NCI-H2227 (cell line): Measurements from ENCODE around the gene NUDT17.
A peak's percentile ranks its signal among the peaks of the same experiment; 100 is the strongest.
"Not testable (repeated sequence)": the region's sequence is repeated elsewhere in the genome, so short reads cannot be mapped to it uniquely, and the experiment has no call there.

Experiments used
- DNase-seq: peaks from one replicate; lab custom pipeline; 2025; ENCODE audit not compliant: unreplicated experiment; lab: John Stamatoyannopoulos, UW

The NUDT17 gene, protein sequence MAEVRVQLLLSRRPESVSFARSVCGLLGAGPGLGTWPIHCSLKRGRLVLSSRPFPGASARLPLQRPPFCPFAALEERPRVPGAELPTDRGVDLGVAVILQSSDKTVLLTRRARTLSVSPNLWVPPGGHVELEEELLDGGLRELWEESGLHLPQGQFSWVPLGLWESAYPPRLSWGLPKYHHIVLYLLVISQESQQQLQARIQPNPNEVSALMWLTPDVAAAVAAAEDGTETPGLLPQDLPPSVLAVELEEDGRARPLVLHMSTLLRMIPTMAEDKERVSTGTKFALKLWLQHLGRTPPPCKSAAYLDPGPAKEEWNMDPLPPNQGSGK

DNA sequence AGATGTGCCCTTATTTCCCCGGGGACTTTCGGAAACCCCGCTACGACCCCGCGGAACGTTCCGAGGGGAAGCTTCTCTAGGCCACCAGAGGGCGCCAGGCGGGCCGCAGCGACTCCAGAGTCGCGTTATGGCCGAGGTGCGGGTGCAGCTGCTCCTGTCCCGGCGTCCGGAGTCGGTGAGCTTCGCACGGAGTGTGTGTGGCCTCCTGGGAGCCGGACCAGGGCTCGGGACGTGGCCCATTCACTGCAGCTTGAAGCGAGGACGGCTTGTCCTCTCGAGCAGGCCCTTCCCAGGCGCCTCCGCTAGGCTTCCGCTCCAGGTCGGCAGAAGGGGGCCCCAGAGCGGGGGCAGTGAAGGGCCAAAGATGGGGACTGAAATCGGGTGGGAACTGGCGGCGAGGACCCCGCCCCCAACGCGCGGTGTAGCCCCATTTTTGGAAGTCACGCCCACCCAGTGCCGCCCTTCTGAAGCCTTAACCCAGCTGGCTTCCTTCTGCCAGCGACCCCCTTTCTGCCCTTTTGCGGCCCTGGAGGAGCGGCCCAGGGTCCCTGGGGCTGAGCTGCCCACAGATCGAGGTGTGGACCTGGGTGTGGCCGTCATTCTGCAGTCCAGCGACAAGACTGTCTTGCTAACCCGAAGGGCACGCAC, at the start of gene NUDT17:
NUDT17 (plus strand) TSS at position 117 of the 648 bp plus-strand sequence; CDS start at position 128, 11 bp downstream.
- peak; percentile 88 for DNase-seq

GRCh38 chr1:145796753-145797152, 48.7 kb upstream of the NUDT17 start:
- DNase-seq, result no peak

GRCh38 chr1:145799806-145800205, 45.6 kb upstream of the NUDT17 start:
- no peak for DNase-seq

GRCh38 chr1:145804235-145805045, 41.0 kb upstream of the NUDT17 start:
- DNase-seq, result no peak

GRCh38 chr1:145805057-145805456, 40.4 kb upstream of the NUDT17 start:
- no peak for DNase-seq

DNA sequence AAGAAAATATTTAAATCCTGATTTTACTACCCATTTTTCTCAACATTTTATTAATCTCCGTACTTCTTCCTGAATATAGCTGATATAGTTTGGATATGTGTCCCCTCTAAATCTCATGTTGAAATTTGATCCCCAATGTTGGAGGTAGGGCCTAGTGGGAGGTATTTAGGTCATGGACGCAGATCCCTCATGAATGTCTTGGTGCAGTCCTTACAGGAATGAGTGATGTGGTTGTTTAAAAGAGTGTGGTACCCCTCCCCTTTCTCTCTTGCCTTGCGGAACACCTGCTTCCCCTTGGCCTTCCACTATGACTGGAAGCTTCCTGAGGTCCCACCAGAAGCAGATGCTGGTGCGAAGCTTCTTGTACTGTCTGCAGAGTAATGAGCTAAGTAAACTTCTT, 39.0 kb upstream of the NUDT17 start:
- no peak for DNase-seq

- DNase-seq, result no peak
Measured at GRCh38 chr1:145806844-145807243, 38.6 kb upstream of the NUDT17 start.

DNA sequence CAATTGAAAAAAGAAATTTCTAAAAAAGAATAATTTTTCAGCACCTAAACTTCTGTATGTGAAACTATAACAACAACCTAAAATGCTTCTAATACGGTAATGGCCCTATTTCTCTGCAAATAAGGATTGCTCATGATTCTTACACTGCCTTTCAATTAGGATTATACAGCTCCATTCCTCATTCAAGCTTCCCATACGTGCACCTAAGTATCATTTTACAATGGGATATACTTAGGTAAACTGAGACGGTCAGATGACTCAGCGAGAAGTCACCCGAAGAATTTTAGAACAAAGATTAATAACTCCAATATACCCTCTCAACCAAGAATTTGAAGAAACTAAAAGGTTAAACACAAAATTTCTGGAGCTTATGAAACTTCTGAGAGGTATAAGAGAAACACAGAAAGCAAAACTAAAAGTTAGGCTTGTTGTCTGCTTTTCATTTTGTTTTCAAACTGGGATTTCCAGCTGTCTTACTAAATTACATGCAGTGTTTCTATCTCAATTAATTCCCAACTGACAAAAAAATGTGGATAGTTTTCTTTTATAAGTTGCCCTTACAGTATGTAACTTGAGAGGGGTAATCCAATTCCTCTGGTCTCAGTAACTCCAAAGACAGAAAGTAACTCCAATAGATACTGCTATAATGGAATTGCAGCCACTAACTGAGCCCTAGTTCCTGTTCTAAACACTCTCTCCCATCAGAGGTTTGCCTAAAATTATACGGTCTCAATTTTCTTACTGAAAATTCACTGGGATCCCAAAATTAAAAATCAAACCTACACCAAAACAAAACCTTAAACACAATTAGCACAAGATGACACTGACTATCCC, 32.2 kb upstream of the NUDT17 start:
- not testable (repeated sequence) for DNase-seq

DNA sequence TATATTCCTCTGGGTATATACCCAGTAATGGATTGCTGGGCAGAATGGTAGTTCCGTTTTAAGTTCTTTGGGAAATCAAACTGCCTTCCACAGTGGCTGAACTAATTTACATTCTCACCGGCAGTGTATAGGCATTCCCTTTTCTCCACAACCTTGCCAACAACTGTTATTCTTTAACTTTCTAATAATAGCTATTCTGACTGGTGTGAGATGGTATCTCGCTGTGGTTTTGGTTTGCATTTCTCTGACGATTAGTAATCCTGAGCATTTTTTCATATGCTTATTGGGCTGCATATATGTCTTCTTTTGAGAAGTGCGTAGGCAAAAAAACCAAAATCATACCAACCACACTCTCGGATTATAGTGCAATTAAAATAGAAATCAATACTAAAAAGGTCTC, 27.3 kb upstream of the NUDT17 start:
- DNase-seq, result not testable (repeated sequence)

- DNase-seq, result not testable (repeated sequence)
Measured at GRCh38 chr1:145822779-145823331, 22.6 kb upstream of the NUDT17 start.

- DNase-seq, result peak; percentile 96
Measured at GRCh38 chr1:145823565-145824498, 21.6 kb upstream of the NUDT17 start, which contains the start of the genes POLR3C and RNF115. Gene POLR3C (plus strand): TSS chr1:145824200. CDS start chr1:145825777, 1,577 bp downstream. Gene RNF115 (minus strand): TSS chr1:145824095. CDS start chr1:145823873, 222 bp downstream.

GRCh38 chr1:145824499-145824842, 21.0 kb upstream of the NUDT17 start:
- no peak for DNase-seq

GRCh38 chr1:145826030-145826429, 19.4 kb upstream of the NUDT17 start:
- DNase-seq, result no peak

DNA sequence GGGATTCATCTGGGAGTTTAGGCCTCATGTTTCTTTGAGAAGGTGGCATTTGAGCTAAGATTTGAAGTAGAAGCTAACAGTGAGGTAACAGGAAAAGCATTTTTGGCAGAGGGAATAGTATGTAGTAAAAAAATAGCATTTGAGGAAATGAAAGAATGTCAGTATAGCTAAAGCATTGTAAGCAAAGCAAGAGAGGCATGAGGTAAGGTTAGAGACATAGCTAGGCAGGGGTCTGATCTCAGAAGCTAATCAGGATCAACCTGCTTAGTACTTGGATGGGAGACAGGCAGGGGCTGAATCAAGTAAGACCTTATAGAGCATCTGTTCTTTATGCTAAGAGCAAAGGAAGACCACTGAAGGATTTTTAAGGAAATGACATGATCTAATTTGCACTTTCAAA, 17.5 kb upstream of the NUDT17 start:
- no peak for DNase-seq

GRCh38 chr1:145828367-145829026, 16.9 kb upstream of the NUDT17 start:
- no peak for DNase-seq

DNA sequence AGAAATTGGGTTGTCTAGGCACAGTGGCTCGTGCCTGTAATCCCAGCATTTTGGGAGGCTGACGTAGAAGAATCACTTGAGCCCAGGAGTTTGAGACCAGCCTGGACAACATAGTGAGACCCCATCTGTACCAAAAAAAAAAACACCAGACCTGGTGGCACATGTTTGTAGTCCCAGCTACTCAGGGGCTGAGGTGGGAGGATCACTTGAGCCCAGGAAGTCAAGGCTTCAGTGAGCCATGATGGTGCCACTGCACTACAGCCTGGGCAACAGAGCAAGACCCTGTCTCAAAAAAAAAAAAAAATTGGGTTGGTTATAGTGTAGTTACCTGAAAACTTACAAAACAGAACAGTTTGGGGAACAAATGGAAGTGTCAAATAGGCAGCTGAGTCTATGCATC, 14.6 kb upstream of the NUDT17 start:
- DNase-seq, result not testable (repeated sequence)

DNA sequence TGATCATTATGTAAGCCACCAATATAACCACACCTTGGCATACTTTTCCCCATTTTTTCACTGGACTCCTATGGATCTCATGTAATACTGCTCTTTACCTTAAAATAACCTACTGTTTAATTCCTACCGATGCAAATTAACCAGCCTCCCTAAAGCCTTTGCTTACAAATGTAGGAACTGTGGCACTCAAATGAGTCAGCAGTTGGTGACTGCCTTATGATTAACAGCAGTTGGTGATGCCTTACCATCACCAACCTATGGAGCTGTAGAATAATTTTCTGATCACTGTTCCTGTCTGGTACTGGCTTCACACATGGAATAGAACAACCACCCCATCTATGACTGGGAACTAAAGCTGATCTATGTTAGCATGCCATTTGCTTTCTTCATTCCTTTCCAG, 7.8 kb upstream of the NUDT17 start:
- DNase-seq, result no peak

GRCh38 chr1:145843031-145843430, 2.4 kb upstream of the NUDT17 start:
- no peak for DNase-seq

DNA sequence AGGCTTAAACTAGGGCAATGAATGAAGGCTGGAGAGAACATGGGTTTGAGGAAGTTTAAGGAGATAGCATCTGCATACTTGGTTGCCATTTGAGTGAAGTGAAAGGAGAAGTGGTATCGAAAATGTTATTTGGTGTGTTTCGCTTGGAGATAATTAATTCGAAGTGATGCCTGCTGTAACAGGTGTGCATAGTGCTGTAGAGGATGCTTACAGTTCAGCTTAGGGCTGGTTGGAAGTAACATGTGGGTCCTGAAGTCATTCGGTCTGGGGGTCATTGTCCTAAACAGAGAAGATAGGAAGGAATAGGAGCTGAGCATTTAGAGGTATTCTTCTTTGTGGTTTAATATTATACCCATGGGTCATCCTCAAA, 301 bp upstream of the NUDT17 start:
- no peak for DNase-seq
